Right ventricle myocardium superior (tissue), 1 donor: Measurements from ENCODE around the gene PRMT9. TPM values are rescaled to one million over a fixed set of nuclear protein-coding genes. Genes with fewer than 3 reads are reported as not detected.

ENCODE experiments used
- ATAC-seq: fragments of 200-7000 bp; cut with Tn5 transposase; one replicate; pipeline ENCODE4 v1.9.1; 2020; ENCODE audit warnings: mild to moderate bottlenecking; ENCODE audit not compliant: poor library complexity
- DNase-seq: peaks from one replicate; pipeline ENCODE4 v3.0.0-alpha.2; 2020
- intact Hi-C: fragments of 100-400 bp; cut with DNase I; formaldehyde crosslinking; loops from one replicate; pipeline ENCODE4 v1.11.2; 2022
- total RNA-seq: library from RNA; stranded (reverse); fragmentation: NEBNext Ultra II Directional; extraction: Animal tissue kit (Norgen Biotek cat#: 25700); gene quantifications from one replicate; pipeline ENCODE4 v1.2.1, GENCODE V29; 2021
- donor health status: DM: no; HTN: yes; CAD: no; lungs with severe emphysema.

The PRMT9 gene
- total RNA-seq, 1 donor from 2014 or later, result 5.3 TPM

- intact Hi-C loops, result no loop called here
- ATAC-seq, result no peak
Measured at GRCh38 chr4:147691820-147692219, 7.9 kb upstream of the PRMT9 start.

GRCh38 chr4:147689067-147689466, 5.1 kb upstream of the PRMT9 start:
- ATAC-seq (no peak), DNase-seq (no peak)
- intact Hi-C loops, result no loop called here

More at GRCh38 chr4:147691820-147692219, 7.9 kb upstream of the PRMT9 start:
- DNase-seq, result no peak

- ATAC-seq, result peak; percentile 58
- intact Hi-C loops, result no loop called here
- DNase-seq, result no peak
Measured at GRCh38 chr4:147683188-147683591, 773 bp downstream of the PRMT9 start.

- DNase-seq (no peak), ATAC-seq (no peak)
- intact Hi-C loops, result no loop called here
Measured at GRCh38 chr4:147682755-147683154, 1.2 kb downstream of the PRMT9 start.

GRCh38 chr4:147678796-147679549, 5.0 kb downstream of the PRMT9 start:
- ATAC-seq, result no peak
- intact Hi-C loops, result no loop called here
- DNase-seq, result no peak

- intact Hi-C loops, result no loop called here
- no peak for ATAC-seq
- DNase-seq, result no peak
Measured at GRCh38 chr4:147678106-147678505, 5.9 kb downstream of the PRMT9 start.

GRCh38 chr4:147674496-147674895, 9.5 kb downstream of the PRMT9 start:
- ATAC-seq (no peak), DNase-seq (no peak)
- intact Hi-C loops, result no loop called here

- intact Hi-C loops, result no loop called here
- ATAC-seq (no peak), DNase-seq (no peak)
Measured at GRCh38 chr4:147674073-147674472, 9.9 kb downstream of the PRMT9 start.

- ATAC-seq (no peak), DNase-seq (no peak)
- intact Hi-C loops, result no loop called here
Measured at GRCh38 chr4:147658501-147658900, 25.5 kb downstream of the PRMT9 start.

- intact Hi-C loops, result no loop called here
- no peak for ATAC-seq
- no peak for DNase-seq
Measured at GRCh38 chr4:147655639-147656038, 28.3 kb downstream of the PRMT9 start.

- intact Hi-C loops, result no loop called here
- ATAC-seq, result no peak
- no peak for DNase-seq
Measured at GRCh38 chr4:147651563-147651962, 32.4 kb downstream of the PRMT9 start.

GRCh38 chr4:147648656-147649055, 35.3 kb downstream of the PRMT9 start:
- DNase-seq (no peak), ATAC-seq (no peak)
- intact Hi-C loops, result no loop called here

GRCh38 chr4:147645099-147645498, 38.9 kb downstream of the PRMT9 start:
- no peak for DNase-seq
- ATAC-seq, result no peak
- intact Hi-C loops, result no loop called here

GRCh38 chr4:147644471-147644870, 39.5 kb downstream of the PRMT9 start:
- DNase-seq (no peak), ATAC-seq (peak; percentile 9)
- intact Hi-C loops, result no loop called here

- DNase-seq (no peak), ATAC-seq (no peak)
- intact Hi-C loops, result no loop called here
Measured at GRCh38 chr4:147643616-147644015, 40.3 kb downstream of the PRMT9 start.

- no peak for DNase-seq
- no peak for ATAC-seq
- intact Hi-C loops, result no loop called here
Measured at GRCh38 chr4:147640331-147640730, 43.6 kb downstream of the PRMT9 start.

- intact Hi-C loops, result no loop called here
- ATAC-seq (no peak), DNase-seq (no peak)
Measured at GRCh38 chr4:147639388-147639787, 44.6 kb downstream of the PRMT9 start.

GRCh38 chr4:147638942-147639341, 45.0 kb downstream of the PRMT9 start:
- DNase-seq (no peak), ATAC-seq (no peak)
- intact Hi-C loops, result no loop called here

- ATAC-seq, result no peak
- no peak for DNase-seq
- intact Hi-C loops, result no loop called here
Measured at GRCh38 chr4:147638365-147638764, 45.6 kb downstream of the PRMT9 start.

- ATAC-seq, result no peak
- intact Hi-C loops, result no loop called here
- DNase-seq, result no peak
Measured at GRCh38 chr4:147635348-147635747, 48.6 kb downstream of the PRMT9 start.

GRCh38 chr4:147633643-147634042, 50.3 kb downstream of the PRMT9 start:
- DNase-seq (no peak), ATAC-seq (no peak)
- intact Hi-C loops, result no loop called here
